ENCODE data around the gene S100A8. TPM values are rescaled to one million over a fixed set of nuclear protein-coding genes. Genes with fewer than 3 reads are reported as not detected.

Gene S100A8
- total RNA-seq, 3 donors from 2014 or later = 13.1 to 37.4 (median 26.5) TPM

DNA sequence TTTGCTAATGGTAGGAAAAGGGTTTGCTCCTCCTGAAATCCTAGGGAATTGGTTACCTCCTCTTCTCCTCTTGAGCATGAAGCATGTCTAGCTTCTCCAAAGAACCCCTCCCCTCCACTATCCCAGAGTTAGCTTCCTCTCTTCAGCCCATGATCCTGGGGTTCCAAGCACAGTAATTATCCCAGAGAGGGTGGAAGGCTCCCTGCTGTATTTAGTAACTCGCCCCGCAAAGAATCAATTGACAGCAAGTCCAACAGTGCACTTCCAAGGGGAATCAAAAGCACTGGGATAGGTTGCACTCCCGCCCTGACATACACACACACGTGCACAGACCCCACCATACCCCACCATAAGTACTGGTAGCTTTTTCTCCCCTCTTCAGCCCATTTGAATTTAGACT lies 3.1 kb downstream of the S100A8 start:
- Histone ChIP-seq H3K27ac (no peak overlapping the region), H3K4me1 (no peaks in the 10 kb centered on the region), H3K9me3 (peaks cover 0 to 2% of the 10 kb centered on the region in 2 donors), H3K36me3 (no peaks in the 10 kb centered on the region), H3K4me3 (no peak overlapping the region), H3K27me3 (no peaks in the 10 kb centered on the region)
- intact Hi-C loops (cut with DNase I; ENCODE audit: low total_unique reads) = no loop called here
- TF ChIP-seq POLR2A (IDR thresholded peaks at IDR 0.05) (no peak), POLR2AphosphoS5 (IDR thresholded peaks at IDR 0.05) (no peak)
- TF ChIP-seq, protein P1, sequence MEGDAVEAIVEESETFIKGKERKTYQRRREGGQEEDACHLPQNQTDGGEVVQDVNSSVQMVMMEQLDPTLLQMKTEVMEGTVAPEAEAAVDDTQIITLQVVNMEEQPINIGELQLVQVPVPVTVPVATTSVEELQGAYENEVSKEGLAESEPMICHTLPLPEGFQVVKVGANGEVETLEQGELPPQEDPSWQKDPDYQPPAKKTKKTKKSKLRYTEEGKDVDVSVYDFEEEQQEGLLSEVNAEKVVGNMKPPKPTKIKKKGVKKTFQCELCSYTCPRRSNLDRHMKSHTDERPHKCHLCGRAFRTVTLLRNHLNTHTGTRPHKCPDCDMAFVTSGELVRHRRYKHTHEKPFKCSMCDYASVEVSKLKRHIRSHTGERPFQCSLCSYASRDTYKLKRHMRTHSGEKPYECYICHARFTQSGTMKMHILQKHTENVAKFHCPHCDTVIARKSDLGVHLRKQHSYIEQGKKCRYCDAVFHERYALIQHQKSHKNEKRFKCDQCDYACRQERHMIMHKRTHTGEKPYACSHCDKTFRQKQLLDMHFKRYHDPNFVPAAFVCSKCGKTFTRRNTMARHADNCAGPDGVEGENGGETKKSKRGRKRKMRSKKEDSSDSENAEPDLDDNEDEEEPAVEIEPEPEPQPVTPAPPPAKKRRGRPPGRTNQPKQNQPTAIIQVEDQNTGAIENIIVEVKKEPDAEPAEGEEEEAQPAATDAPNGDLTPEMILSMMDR (IDR thresholded peaks at IDR 0.05) = no peak
- no peak for DNase-seq (ENCODE audit: low spot score in 2 of 2)

DNA sequence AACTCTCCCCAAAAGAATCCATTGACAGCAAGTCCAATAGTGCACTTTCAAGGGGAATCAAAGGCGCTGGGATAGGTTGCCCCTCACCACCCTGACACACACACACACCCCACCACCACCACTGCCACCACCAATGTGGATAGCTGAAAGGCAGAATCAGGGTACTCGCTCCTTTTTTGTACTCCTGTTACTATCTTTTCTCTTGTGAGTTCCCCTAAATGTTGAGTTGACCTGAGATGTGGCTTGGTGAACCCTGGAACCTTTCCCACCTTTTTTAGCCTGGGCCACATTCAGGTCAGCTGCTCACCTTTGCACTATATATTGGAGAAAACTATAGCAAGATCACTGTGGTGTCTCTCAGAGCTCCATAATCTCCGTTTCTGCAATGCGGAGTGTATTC lies 3.9 kb downstream of the S100A8 start:
- Histone ChIP-seq H3K4me1 (no peaks in the 10 kb centered on the region), H3K27ac (no peak overlapping the region), H3K36me3 (no peaks in the 10 kb centered on the region), H3K27me3 (no peaks in the 10 kb centered on the region), H3K9me3 (peaks cover 0 to 10% of the 10 kb centered on the region in 2 donors), H3K4me3 (no peak overlapping the region)
- intact Hi-C loops (cut with DNase I; ENCODE audit: low total_unique reads) = no loop called here
- no peak for DNase-seq (ENCODE audit: low spot score in 2 of 2)
- no peak for TF ChIP-seq POLR2AphosphoS5 (IDR thresholded peaks at IDR 0.05)
- TF ChIP-seq, protein P1 (IDR thresholded peaks at IDR 0.05) = no peak
- no peak for TF ChIP-seq POLR2A (IDR thresholded peaks at IDR 0.05)

DNA sequence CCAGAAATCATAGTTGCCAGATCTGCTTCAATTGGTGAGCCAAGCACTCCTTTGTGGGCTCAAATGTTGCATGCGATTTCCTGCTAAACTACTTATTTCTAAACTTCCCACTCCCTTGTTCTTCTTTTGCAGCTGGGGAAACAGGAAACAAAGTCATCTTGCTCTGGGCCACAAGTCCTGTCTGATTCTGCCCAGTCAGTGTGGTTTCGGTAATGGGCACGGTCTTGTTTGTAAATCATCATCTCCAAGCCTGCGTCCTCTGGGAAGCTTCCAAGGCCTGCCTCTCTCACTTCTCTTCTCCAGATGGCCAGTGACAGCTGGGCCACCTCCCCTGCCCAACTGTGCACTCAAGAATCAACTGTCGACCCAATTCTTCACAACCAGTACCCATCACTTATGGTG lies 4.4 kb downstream of the S100A8 start:
- TF ChIP-seq POLR2A (IDR thresholded peaks at IDR 0.05) = no peak
- intact Hi-C loops (cut with DNase I; ENCODE audit: low total_unique reads) = no loop called here
- peak in 1 of 2 donors; percentile 28 for DNase-seq (ENCODE audit: low spot score in 2 of 2)
- H3K27ac ChIP-seq = no peak overlapping the region
- no peaks in the 10 kb centered on the region for H3K27me3 ChIP-seq
- no peak overlapping the region for H3K4me3 ChIP-seq
- no peaks in the 10 kb centered on the region for H3K4me1 ChIP-seq
- no peaks in the 10 kb centered on the region for H3K36me3 ChIP-seq
- H3K9me3 ChIP-seq = peaks cover 0 to 15% of the 10 kb centered on the region in 2 donors

DNA sequence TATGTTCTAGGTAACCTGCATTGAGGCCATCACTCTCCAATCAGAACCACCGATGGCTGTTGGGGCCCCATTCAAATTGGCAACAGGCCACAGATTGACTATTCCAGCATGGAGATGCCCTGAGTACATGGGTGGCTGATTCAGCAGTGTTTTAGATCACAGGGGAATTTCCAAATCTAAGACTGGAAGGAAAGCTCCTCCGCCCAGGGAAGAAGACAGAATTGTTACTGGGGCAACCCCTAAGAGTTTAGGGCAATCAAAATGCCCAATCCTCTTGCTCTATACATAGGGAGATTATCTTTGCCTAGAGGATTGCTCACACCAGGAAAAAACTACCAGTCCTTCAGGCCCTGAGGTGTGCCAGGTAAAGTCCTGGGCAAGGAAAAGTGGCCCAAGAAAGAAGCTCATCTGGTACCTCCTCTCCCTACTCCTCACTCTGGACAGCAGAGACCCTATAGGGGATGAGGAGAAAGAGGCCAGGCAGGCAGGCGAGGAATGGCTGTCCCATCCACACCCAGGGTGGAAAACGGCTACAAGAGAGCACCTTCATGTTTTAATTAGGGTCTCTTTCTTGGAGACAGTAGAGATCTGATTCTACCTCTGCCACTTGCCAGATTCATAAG lies 5.8 kb downstream of the S100A8 start:
- H3K27ac ChIP-seq = no peak overlapping the region
- TF ChIP-seq, protein P1 (IDR thresholded peaks at IDR 0.05) = no peak
- no peak for TF ChIP-seq POLR2A (IDR thresholded peaks at IDR 0.05)
- TF ChIP-seq POLR2AphosphoS5 (IDR thresholded peaks at IDR 0.05) = no peak
- no peak overlapping the region for H3K4me3 ChIP-seq
- no peak for DNase-seq (ENCODE audit: low spot score in 2 of 2)
- H3K9me3 ChIP-seq = peaks cover 6 to 20% of the 10 kb centered on the region in 2 donors
- no peaks in the 10 kb centered on the region for H3K27me3 ChIP-seq
- intact Hi-C loops (cut with DNase I; ENCODE audit: low total_unique reads) = no loop called here
- H3K4me1 ChIP-seq = no peaks in the 10 kb centered on the region
- no peaks in the 10 kb centered on the region for H3K36me3 ChIP-seq

DNA sequence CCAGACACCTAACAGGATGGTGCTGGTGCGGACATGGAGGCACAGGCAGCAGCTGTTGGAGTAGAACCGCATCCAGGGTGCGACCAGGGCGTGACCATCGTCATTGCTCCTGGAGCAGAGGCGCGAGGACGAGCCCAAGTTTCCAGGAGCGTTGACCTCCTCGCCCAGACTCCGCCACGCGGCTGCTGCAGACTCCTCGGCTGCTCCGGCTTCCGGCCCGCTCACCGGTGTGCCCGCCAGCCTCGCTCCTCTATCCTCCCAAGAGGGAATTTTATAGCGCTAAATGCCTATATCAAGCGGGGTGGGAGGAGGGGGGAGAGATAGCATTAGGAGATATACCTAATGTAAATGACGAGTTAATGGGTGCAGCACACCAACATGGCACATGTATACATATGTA lies 10.2 kb downstream of the S100A8 start:
- H3K36me3 ChIP-seq = no peaks in the 10 kb centered on the region
- H3K4me1 ChIP-seq = no peaks in the 10 kb centered on the region
- no peak overlapping the region for H3K4me3 ChIP-seq
- TF ChIP-seq, protein P1 (IDR thresholded peaks at IDR 0.05) = no peak
- TF ChIP-seq POLR2A (IDR thresholded peaks at IDR 0.05) = no peak
- TF ChIP-seq POLR2AphosphoS5 (IDR thresholded peaks at IDR 0.05) = no peak
- peaks cover 6 to 20% of the 10 kb centered on the region in 2 donors for H3K9me3 ChIP-seq
- no peak overlapping the region for H3K27ac ChIP-seq
- no peaks in the 10 kb centered on the region for H3K27me3 ChIP-seq
- intact Hi-C loops (cut with DNase I; ENCODE audit: low total_unique reads) = no loop called here
- no peak for DNase-seq (ENCODE audit: low spot score in 2 of 2)
